ENCODE measurements around the gene CALD1. TPM values are rescaled to one million over a fixed set of nuclear protein-coding genes. Genes with fewer than 3 reads are reported as not detected.

CALD1 gene
- total RNA-seq, 1 experiment from 2014 or later, result 107 TPM

GRCh38 chr7:134931487-134931886 is 152.1 kb downstream of the CALD1 start:
- Histone ChIP-seq H3K9me3 (ENCODE audit: control insufficient read depth, low read depth, low read length) (no peaks in the 10 kb centered on the region), H3K23me2 (ENCODE audit: insufficient read length, low read depth, low read length, poor library complexity, severe bottlenecking) (no peaks in the 10 kb centered on the region), H2BK15ac (ENCODE audit: low read depth, low read length) (no peak overlapping the region), H3K79me2 (ENCODE audit: insufficient read depth, low read length) (no peaks in the 10 kb centered on the region), H2BK12ac (ENCODE audit: insufficient read length, low read depth, low read length) (no peak overlapping the region), H3K27ac (ENCODE audit: insufficient read length, low read depth, low read length) (no peak overlapping the region), H3K23ac (ENCODE audit: insufficient read length, low read depth, low read length) (no peak overlapping the region), H2AFZ (ENCODE audit: low read length) (no peak overlapping the region), H4K8ac (replicated peaks; ENCODE audit: insufficient read length, low read depth, low read length) (no peak overlapping the region), H3K9ac (ENCODE audit: extremely low read depth, insufficient read length, low read length) (no peak overlapping the region), H3K18ac (ENCODE audit: insufficient read length, low read depth, low read length) (no peak overlapping the region), H3K4me1 (ENCODE audit: insufficient read depth, low read length) (no peaks in the 10 kb centered on the region), H2AK5ac (ENCODE audit: insufficient read length, low read length) (no peak overlapping the region), H3K79me1 (ENCODE audit: insufficient read depth, low read depth, low read length, poor library complexity, severe bottlenecking) (no peaks in the 10 kb centered on the region), H2BK5ac (ENCODE audit: insufficient read length, low read length) (no peak overlapping the region), H3K4me2 (ENCODE audit: insufficient read depth, insufficient read length, low read length) (no peak overlapping the region), H2BK120ac (ENCODE audit: low read depth, low read length, poor library complexity, severe bottlenecking) (no peak overlapping the region), H3K4ac (ENCODE audit: low read depth, low read length) (no peak overlapping the region), H4K20me1 (ENCODE audit: control insufficient read depth, insufficient read depth, insufficient read length) (no peaks in the 10 kb centered on the region), H3K56ac (ENCODE audit: insufficient read length, low read depth, low read length) (no peak overlapping the region), H3K27me3 (ENCODE audit: insufficient read depth, low read length) (no peaks in the 10 kb centered on the region), H4K91ac (ENCODE audit: insufficient read length, low read depth, low read length) (no peak overlapping the region), H3K14ac (ENCODE audit: insufficient read depth, low read length) (no peak overlapping the region), H4K5ac (ENCODE audit: insufficient read length, low read depth, low read length) (no peak overlapping the region), H2BK20ac (ENCODE audit: low read depth, low read length, poor library complexity, severe bottlenecking) (no peak overlapping the region), H3T11ph (ENCODE audit: low read length) (no peak overlapping the region)
- Mint-ChIP-seq H3K27me3 (ENCODE audit: low read depth) (no peaks in the 10 kb centered on the region), H3K4me1 (no peaks in the 10 kb centered on the region), H3K9me3 (no peaks in the 10 kb centered on the region), H3K36me3 (ENCODE audit: insufficient read depth in 1 of 3, low read depth in 3 of 3) (peaks cover 22 to 61% (median 55%) of the 10 kb centered on the region in 3 experiments; a peak in 6 of 7 replicates), H3K27ac (no peak overlapping the region), H3K4me3 (no peak overlapping the region)
- no peak for TF ChIP-seq CTCF (conservative IDR thresholded peaks at IDR 0.05)
- no peak for DNase-seq
- no CpG with 5 or more reads among the region's 1 CpG for WGBS (ENCODE audit: extremely low coverage, insufficient read length, low lambda C conversion rate)

Data from H9 (cell line).